Hepatocyte (in vitro differentiated cells): Measurements from ENCODE around the gene PRIMA1. TPM values are rescaled to one million over a fixed set of nuclear protein-coding genes. Genes with fewer than 3 reads are reported as not detected.

ENCODE experiments used
- DNase-seq: peaks from one replicate; pipeline ENCODE4 v3.0.0-alpha.2; 2016; ENCODE audit warnings: low spot score
- H2AFZ ChIP-seq: fragments of 200-600 bp; sonication (generic); 2 replicates; pipeline ENCODE4 v1.6.0; 2016; ENCODE audit warnings: antibody characterized with exemption, mild to moderate bottlenecking
- H3K27ac ChIP-seq: fragments of 200-600 bp; sonication (generic); 2 replicates; pipeline ENCODE4 v1.5.1; 2016; ENCODE audit warnings: mild to moderate bottlenecking
- H3K27me3 ChIP-seq: fragments of 200-600 bp; sonication (generic); 2 replicates; pipeline ENCODE4 v1.6.1; 2016
- H3K36me3 ChIP-seq: fragments of 200-600 bp; sonication (generic); replicated peaks from 2 replicates; pipeline ENCODE4 v1.5.1; 2016; ENCODE audit warnings: low read depth; ENCODE audit not compliant: insufficient read depth
- H3K4me1 ChIP-seq: fragments of 200-600 bp; sonication (generic); 2 replicates; pipeline ENCODE4 v1.5.1; 2016; ENCODE audit warnings: mild to moderate bottlenecking, moderate library complexity; ENCODE audit not compliant: insufficient read depth
- H3K4me2 ChIP-seq: fragments of 200-600 bp; sonication (generic); 2 replicates; pipeline ENCODE4 v1.6.0; 2016
- H3K4me3 ChIP-seq: fragments of 200-600 bp; sonication (generic); 2 replicates; pipeline ENCODE4 v1.5.1; 2016; ENCODE audit warnings: mild to moderate bottlenecking
- H3K79me2 ChIP-seq: fragments of 200-600 bp; sonication (generic); 2 replicates; pipeline ENCODE4 v1.6.0; 2017; ENCODE audit warnings: mild to moderate bottlenecking
- H3K9me2 ChIP-seq: fragments of 200-600 bp; sonication (generic); replicated peaks from 2 replicates; pipeline ENCODE4 v1.6.0; 2017; ENCODE audit warnings: mild to moderate bottlenecking; ENCODE audit not compliant: insufficient read depth
- H3K9me3 ChIP-seq: fragments of 200-600 bp; sonication (generic); 2 replicates; pipeline ENCODE4 v1.5.1; 2016; ENCODE audit warnings: low read depth, mild to moderate bottlenecking
- H4K20me1 ChIP-seq: fragments of 200-600 bp; sonication (generic); 2 replicates; pipeline ENCODE4 v1.6.0; 2016; ENCODE audit warnings: mild to moderate bottlenecking; ENCODE audit not compliant: insufficient read depth, poor library complexity, severe bottlenecking
- EZH2 ChIP-seq: fragments of 200-600 bp; sonication (generic); IDR thresholded peaks from 2 replicates; pipeline ENCODE4 v1.6.1; 2016; ENCODE audit warnings: antibody characterized with exemption, mild to moderate bottlenecking, borderline replicate concordance
- EZH2phosphoT487 ChIP-seq: fragments of 200-600 bp; sonication (generic); IDR thresholded peaks from one replicate; pipeline ENCODE4 v1.6.1; 2018; ENCODE audit warnings: antibody characterized with exemption, mild to moderate bottlenecking, low read depth, moderate library complexity; ENCODE audit not compliant: unreplicated experiment, severe bottlenecking
- WGBS: methylation state at CpG from one replicate; pipeline ENCODE4 v1.1.6; 2016; ENCODE audit warnings: low lambda C conversion rate; ENCODE audit errors: missing lambda C conversion rate; 5-methylcytosine and 5-hydroxymethylcytosine counted together
- polyA plus RNA-seq: library from polyadenylated mRNA; unstranded; fragments of >200 nt; fragmentation: Nextera tagmentation; extraction: Ambion mirVana; gene quantifications from 2 replicates; pipeline ENCODE4 v1.2.1, GENCODE V29; 2016
- total RNA-seq: library from RNA; depleted of rRNA; stranded (reverse); fragments of >200 nt; gene quantifications from 2 replicates; pipeline ENCODE4 v1.2.3, GENCODE V29; 2014
- TF ChIP-seq, protein P1 (sequence below): fragments of 200-600 bp; sonication (generic); IDR thresholded peaks from 2 replicates; pipeline ENCODE4 v1.5.1; 2016; ENCODE audit warnings: antibody characterized with exemption, mild to moderate bottlenecking; ENCODE audit not compliant: poor library complexity

Gene PRIMA1
- total and polyA plus RNA-seq, 2 experiments from 2014 or later = 1.5 to 1.9 TPM

DNA sequence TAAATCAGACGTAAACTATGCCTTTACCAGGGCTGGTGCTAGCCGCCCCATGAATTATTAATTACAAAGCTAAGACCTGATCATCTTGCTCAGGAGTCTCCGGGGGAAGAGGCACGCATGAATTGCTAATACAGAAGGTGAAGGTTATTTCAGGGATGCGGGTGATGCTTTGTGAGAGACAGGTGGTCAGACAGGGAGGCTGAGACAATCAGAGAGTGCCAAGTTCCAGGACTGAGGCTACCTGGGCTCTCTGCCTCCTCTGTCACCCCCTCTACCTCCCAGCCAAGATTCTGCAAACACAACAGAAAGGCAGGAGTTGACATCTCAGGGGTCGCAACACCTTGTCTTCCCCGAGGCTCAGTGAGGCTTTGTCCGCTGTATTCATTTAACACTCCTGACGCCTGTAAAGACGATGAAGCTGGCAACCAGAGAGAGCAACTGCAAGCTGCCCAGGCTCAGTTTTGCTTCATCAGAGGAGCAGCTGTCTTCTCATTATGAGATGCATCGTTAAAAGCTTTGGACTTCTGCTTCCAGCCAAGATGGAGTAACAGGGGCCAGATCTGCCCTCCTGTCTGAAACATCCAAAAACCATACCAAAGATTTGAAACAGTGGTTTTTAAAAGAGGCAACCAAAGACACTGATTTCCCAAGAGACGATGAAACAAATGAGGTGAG is 46.6 kb downstream of the PRIMA1 start:
- no peaks in the 10 kb centered on the region for H3K9me2 ChIP-seq
- H3K4me1 ChIP-seq = no peaks in the 10 kb centered on the region
- TF ChIP-seq EZH2 = no peak
- no peak for TF ChIP-seq EZH2phosphoT487
- TF ChIP-seq, protein P1, sequence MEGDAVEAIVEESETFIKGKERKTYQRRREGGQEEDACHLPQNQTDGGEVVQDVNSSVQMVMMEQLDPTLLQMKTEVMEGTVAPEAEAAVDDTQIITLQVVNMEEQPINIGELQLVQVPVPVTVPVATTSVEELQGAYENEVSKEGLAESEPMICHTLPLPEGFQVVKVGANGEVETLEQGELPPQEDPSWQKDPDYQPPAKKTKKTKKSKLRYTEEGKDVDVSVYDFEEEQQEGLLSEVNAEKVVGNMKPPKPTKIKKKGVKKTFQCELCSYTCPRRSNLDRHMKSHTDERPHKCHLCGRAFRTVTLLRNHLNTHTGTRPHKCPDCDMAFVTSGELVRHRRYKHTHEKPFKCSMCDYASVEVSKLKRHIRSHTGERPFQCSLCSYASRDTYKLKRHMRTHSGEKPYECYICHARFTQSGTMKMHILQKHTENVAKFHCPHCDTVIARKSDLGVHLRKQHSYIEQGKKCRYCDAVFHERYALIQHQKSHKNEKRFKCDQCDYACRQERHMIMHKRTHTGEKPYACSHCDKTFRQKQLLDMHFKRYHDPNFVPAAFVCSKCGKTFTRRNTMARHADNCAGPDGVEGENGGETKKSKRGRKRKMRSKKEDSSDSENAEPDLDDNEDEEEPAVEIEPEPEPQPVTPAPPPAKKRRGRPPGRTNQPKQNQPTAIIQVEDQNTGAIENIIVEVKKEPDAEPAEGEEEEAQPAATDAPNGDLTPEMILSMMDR = no peak
- no peak overlapping the region for H3K4me3 ChIP-seq
- H3K79me2 ChIP-seq = no peaks in the 10 kb centered on the region
- WGBS = 92% methylated on average over 12 of the region's 12 CpGs
- no peak for DNase-seq
- H3K27ac ChIP-seq = no peak overlapping the region
- H3K36me3 ChIP-seq = no peaks in the 10 kb centered on the region
- no peaks in the 10 kb centered on the region for H4K20me1 ChIP-seq
- no peak overlapping the region for H2AFZ ChIP-seq
- no peaks in the 10 kb centered on the region for H3K9me3 ChIP-seq
- H3K4me2 ChIP-seq = no peak overlapping the region
- no peaks in the 10 kb centered on the region for H3K27me3 ChIP-seq

DNA sequence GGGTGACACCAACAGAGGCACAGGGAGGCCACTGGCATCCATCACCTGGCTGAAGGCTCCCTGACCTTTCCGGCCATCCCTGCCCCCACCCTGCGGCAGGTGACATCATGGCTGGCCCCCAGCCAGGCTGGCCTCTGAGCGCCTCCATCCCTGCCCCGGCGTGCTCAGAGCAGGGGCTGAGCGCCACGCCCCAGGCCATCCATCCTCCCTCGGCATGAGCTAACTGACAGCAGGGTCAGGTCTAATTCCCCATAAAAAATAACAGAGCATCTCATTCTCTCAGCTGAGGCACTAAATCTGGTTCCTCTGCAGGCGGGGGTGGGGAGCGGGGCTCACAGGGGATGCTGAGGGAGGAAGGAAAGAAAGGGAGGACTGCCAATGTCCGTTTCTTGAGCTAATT is 50.7 kb downstream of the PRIMA1 start:
- Histone ChIP-seq H3K36me3 (no peaks in the 10 kb centered on the region), H3K4me2 (no peak overlapping the region), H3K9me3 (no peaks in the 10 kb centered on the region), H3K27ac (no peak overlapping the region), H3K9me2 (no peaks in the 10 kb centered on the region), H4K20me1 (no peaks in the 10 kb centered on the region), H2AFZ (no peak overlapping the region), H3K4me1 (no peaks in the 10 kb centered on the region), H3K27me3 (no peaks in the 10 kb centered on the region), H3K79me2 (no peaks in the 10 kb centered on the region), H3K4me3 (no peak overlapping the region)
- WGBS = 82% methylated on average over 11 of the region's 11 CpGs
- TF ChIP-seq EZH2 (no peak), EZH2phosphoT487 (no peak)
- TF ChIP-seq, protein P1 = no peak
- DNase-seq = no peak

DNA sequence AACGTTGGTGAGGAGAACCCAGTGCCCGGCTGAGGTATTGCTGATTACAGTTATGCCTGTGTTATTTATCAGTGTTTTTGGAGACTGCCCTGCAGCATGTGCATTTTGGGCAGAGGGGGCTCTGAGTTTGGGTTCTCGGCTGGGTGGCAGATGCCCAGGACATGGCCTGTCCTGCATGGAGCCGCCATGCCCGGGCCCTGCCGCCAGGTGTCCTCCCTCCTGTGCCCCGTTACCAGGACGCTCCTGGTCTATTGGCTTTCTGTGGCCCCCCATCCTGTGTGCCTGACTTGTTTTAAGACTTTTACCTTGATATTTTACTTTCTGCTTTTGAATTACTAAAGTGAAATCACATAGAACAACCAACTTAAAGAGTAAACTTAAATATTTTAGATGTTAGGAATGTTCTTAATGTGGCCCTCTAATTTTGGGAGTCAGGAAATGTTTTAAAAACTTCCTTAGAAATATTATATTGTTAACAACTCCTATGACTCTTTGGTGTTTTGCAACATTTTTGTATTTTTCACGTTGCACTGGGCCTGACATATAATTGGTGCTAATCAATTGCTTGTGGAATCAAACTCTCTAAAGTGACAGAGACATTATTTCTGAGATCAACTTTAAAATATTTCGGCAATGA is 51.8 kb downstream of the PRIMA1 start:
- no peak for DNase-seq
- Histone ChIP-seq H3K4me3 (no peak overlapping the region), H3K79me2 (no peaks in the 10 kb centered on the region), H3K4me1 (no peaks in the 10 kb centered on the region), H3K36me3 (no peaks in the 10 kb centered on the region), H4K20me1 (no peaks in the 10 kb centered on the region), H3K27ac (no peak overlapping the region), H3K9me2 (no peaks in the 10 kb centered on the region), H3K27me3 (no peaks in the 10 kb centered on the region), H3K4me2 (no peak overlapping the region), H3K9me3 (no peaks in the 10 kb centered on the region), H2AFZ (no peak overlapping the region)
- 76% methylated on average over 10 of the region's 10 CpGs for WGBS
- TF ChIP-seq EZH2 (no peak), EZH2phosphoT487 (no peak)
- TF ChIP-seq, protein P1 = peak; percentile 27
